NCI-H128 (cell line): Measurements from ENCODE around the gene MTM1.

ENCODE experiments used
- DNase-seq: peaks from one replicate; lab custom pipeline; 2025; ENCODE audit not compliant: unreplicated experiment; lab: John Stamatoyannopoulos, UW

MTM1 gene

GRCh38 chrX:150703695-150703974, 135.2 kb downstream of the MTM1 start:
- no peak for DNase-seq

- DNase-seq: no peak
These were observed 135.7 kb downstream of the MTM1 start for GRCh38 chrX:150704030-150704613.

GRCh38 chrX:150712619-150713018, 144.2 kb downstream of the MTM1 start:
- DNase-seq: no peak

GRCh38 chrX:150715184-150715583, 146.8 kb downstream of the MTM1 start:
- DNase-seq: no peak

- DNase-seq: no peak
These were observed 151.2 kb downstream of the MTM1 start for GRCh38 chrX:150719621-150720020.
